Measurements from ENCODE around the gene TBC1D1.

Gene TBC1D1

GRCh38 chr4:37976991-37977470, 86.1 kb downstream of the TBC1D1 start:
- H3K9me3 ChIP-seq (replicated peaks; ENCODE audit: insufficient read depth, low read length) = no peaks in the 10 kb centered on the region
- H4K20me1 ChIP-seq (ENCODE audit: insufficient read depth, low read length) = peaks cover 4% of the 10 kb centered on the region; the same call in 1 of the 2 replicates
- H3K27ac ChIP-seq (ENCODE audit: low read length) = no peak overlapping the region
- H3K79me2 ChIP-seq (ENCODE audit: low read length) = peaks cover 36% of the 10 kb centered on the region
- no peaks in the 10 kb centered on the region for H3K27me3 ChIP-seq (replicated peaks; ENCODE audit: insufficient read depth, low read length)
- peaks cover 31% of the 10 kb centered on the region for H3K4me1 ChIP-seq (ENCODE audit: low read length)
- H3K36me3 ChIP-seq (replicated peaks; ENCODE audit: insufficient read depth, low read length) = no peaks in the 10 kb centered on the region
- DNase-seq = peak; percentile 63
- H3K9me2 ChIP-seq (replicated peaks; ENCODE audit: insufficient read depth, low read length) = no peaks in the 10 kb centered on the region
- peak overlapping the region; percentile 69 for H3K4me3 ChIP-seq (ENCODE audit: low read length)
- H3K4me2 ChIP-seq (ENCODE audit: low read depth, low read length) = no peak overlapping the region
- H2AFZ ChIP-seq (ENCODE audit: low read length) = no peak overlapping the region
- no peak for TF ChIP-seq EZH2 (optimal IDR thresholded peaks at IDR 0.05; ENCODE audit: low read depth, low read length)
- no peak for TF ChIP-seq EZH2phosphoT487 (IDR thresholded peaks at IDR 0.05; ENCODE audit: low read length)
- no peak for TF ChIP-seq CTCF (IDR thresholded peaks at IDR 0.05; ENCODE audit: low read length)
- peaks cover 40% of the 10 kb centered on the region for H3F3A ChIP-seq (ENCODE audit: insufficient read depth, low read length)
- H3K9ac ChIP-seq (ENCODE audit: low read length) = 0 out of 2 replicates have a peak overlapping the region, but pooled peaks have one; percentile 81

DNA sequence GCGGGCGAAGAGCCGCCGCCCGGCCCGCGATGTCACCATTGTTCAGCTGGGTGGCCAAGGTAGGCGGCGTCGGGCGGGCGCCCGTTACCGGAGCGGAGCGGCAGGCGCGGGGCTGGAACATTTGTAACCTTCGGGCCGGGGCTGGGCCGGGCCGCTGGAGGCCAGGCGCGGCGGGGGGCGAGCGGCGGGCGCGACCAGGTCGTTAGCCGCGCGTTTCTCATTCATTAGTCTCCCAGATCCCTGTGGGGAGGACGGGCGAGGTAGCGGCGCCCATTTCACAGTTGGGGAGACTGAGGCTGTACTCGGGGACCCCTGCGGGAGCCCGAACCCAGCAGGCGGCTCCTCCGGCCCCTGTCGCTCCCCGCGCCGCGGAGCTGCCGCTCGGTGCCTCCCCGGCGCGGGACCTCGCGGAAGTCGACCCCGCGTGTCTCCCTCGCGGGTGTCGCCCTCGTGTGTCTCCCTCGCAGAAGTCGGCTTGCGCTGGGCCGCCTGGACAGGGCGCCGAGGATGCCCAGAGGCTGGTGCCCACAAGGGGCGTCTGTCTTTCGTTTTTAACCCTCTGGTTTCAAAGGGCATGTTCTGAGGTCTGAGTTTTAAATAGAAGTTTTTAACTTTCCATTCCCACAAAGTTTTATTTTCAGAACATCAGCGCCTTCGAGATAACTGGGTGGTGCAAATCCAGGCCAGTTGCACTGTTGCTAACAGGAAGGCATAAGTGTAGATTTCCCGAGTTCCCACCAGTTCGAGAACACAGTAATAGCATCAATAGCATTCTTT, 86.8 kb downstream of the TBC1D1 start:
- peaks cover 4% of the 10 kb centered on the region; the same call in 1 of the 2 replicates for H4K20me1 ChIP-seq (ENCODE audit: insufficient read depth, low read length)
- H3K27me3 ChIP-seq (replicated peaks; ENCODE audit: insufficient read depth, low read length) = no peaks in the 10 kb centered on the region
- TF ChIP-seq CTCF (IDR thresholded peaks at IDR 0.05; ENCODE audit: low read length) (peak; percentile 59), EZH2 (optimal IDR thresholded peaks at IDR 0.05; ENCODE audit: low read depth, low read length) (no peak), EZH2phosphoT487 (IDR thresholded peaks at IDR 0.05; ENCODE audit: low read length) (no peak)
- H3K4me2 ChIP-seq (ENCODE audit: low read depth, low read length) = peak overlapping the region; percentile 86
- peaks cover 42% of the 10 kb centered on the region for H3K79me2 ChIP-seq (ENCODE audit: low read length)
- H3F3A ChIP-seq (ENCODE audit: insufficient read depth, low read length) = peaks cover 40% of the 10 kb centered on the region
- H3K9me3 ChIP-seq (replicated peaks; ENCODE audit: insufficient read depth, low read length) = no peaks in the 10 kb centered on the region
- peaks cover 32% of the 10 kb centered on the region for H3K4me1 ChIP-seq (ENCODE audit: low read length)
- H3K36me3 ChIP-seq (replicated peaks; ENCODE audit: insufficient read depth, low read length) = no peaks in the 10 kb centered on the region
- H3K27ac ChIP-seq (ENCODE audit: low read length) = peak overlapping the region; percentile 70
- DNase-seq = peak; percentile 81
- peak overlapping the region; percentile 79 for H2AFZ ChIP-seq (ENCODE audit: low read length)
- H3K9ac ChIP-seq (ENCODE audit: low read length) = peak overlapping the region; percentile 81
- H3K4me3 ChIP-seq (ENCODE audit: low read length) = peak overlapping the region; percentile 69
- H3K9me2 ChIP-seq (replicated peaks; ENCODE audit: insufficient read depth, low read length) = no peaks in the 10 kb centered on the region

DNA sequence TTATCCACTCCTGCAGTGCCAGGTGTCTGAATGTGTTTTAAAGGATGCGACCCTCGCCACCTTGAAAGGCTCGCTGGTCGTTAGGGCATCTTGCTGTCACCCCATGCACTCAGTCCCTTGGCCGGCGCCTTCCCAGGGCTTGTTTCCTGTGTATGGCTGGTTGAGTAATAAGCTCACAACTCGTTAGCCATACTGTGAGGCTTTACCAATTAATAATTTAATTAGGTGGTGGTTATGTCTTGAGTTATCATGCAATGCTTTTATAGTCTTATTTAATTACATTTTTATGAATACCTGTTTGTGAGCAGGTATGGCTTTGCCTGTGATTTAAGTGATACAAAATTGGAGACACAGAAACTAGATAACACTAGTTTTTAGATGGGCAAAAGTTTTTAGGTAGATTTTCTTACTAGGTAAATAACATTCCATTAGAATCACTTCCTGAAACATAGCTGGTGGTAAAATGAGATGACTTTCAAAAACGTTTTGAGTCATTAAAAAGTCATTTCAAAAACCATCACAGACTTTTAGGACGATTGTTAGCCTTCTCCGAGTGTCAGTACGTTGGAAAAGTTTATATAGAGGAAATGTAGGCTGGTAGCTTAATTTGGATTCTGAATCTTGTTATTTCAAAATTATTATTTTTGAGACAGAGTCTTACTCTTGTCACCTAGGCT, 87.5 kb downstream of the TBC1D1 start:
- Histone ChIP-seq H3K4me3 (ENCODE audit: low read length) (peak overlapping the region; percentile 69), H3K79me2 (ENCODE audit: low read length) (peaks cover 47% of the 10 kb centered on the region), H3K4me1 (ENCODE audit: low read length) (peaks cover 32% of the 10 kb centered on the region), H3K27me3 (replicated peaks; ENCODE audit: insufficient read depth, low read length) (no peaks in the 10 kb centered on the region), H3K36me3 (replicated peaks; ENCODE audit: insufficient read depth, low read length) (no peaks in the 10 kb centered on the region), H4K20me1 (ENCODE audit: insufficient read depth, low read length) (peaks cover 4% of the 10 kb centered on the region; the same call in 1 of the 2 replicates), H3K27ac (ENCODE audit: low read length) (peak overlapping the region; percentile 70; the same call in 1 of the 2 replicates), H3F3A (ENCODE audit: insufficient read depth, low read length) (peaks cover 40% of the 10 kb centered on the region), H3K9me3 (replicated peaks; ENCODE audit: insufficient read depth, low read length) (no peaks in the 10 kb centered on the region), H3K4me2 (ENCODE audit: low read depth, low read length) (peak overlapping the region; percentile 86), H3K9me2 (replicated peaks; ENCODE audit: insufficient read depth, low read length) (no peaks in the 10 kb centered on the region), H2AFZ (ENCODE audit: low read length) (no peak overlapping the region), H3K9ac (ENCODE audit: low read length) (peak overlapping the region; percentile 81)
- DNase-seq = no peak
- TF ChIP-seq EZH2 (optimal IDR thresholded peaks at IDR 0.05; ENCODE audit: low read depth, low read length) (no peak), CTCF (IDR thresholded peaks at IDR 0.05; ENCODE audit: low read length) (no peak), EZH2phosphoT487 (IDR thresholded peaks at IDR 0.05; ENCODE audit: low read length) (no peak)

Measured in MM.1S (cell line).